Stomach (tissue), 4 donors: ENCODE results near the gene ATP11A.

Source experiments
- CTCF ChIP-seq, 7 experiments: fragments of 450-650 bp in 4 of 7; fragments of 200-600 bp in 3 of 7; sonication (generic) in 3 of 7; IDR thresholded peaks; one replicate each; pipeline ENCODE4 v1.5.1; 2016 to 2019; ENCODE audit warnings: antibody characterized with exemption in 7 of 7, control low read depth in 2 of 7, mild to moderate bottlenecking in 1 of 7
- EP300 ChIP-seq: sonication (generic); formaldehyde crosslinking; IDR thresholded peaks from one replicate; pipeline ENCODE4 v1.6.1; 2017; ENCODE audit warnings: antibody characterized with exemption
- POLR2A ChIP-seq, 4 donors: fragments of 450-650 bp; IDR thresholded peaks; one replicate each; pipeline ENCODE4 v1.6.1; 2016; ENCODE audit warnings: antibody characterized with exemption in 4 of 4, control low read depth in 2 of 4, mild to moderate bottlenecking in 1 of 4, moderate library complexity in 1 of 4

GRCh38 chr13:112908342-112908741 lies 218.5 kb downstream of the ATP11A start:
- no peak for TF ChIP-seq CTCF (IDR thresholded peaks at IDR 0.05)
- TF ChIP-seq EP300 = no peak
- TF ChIP-seq POLR2A (IDR thresholded peaks at IDR 0.05) = no peak
